Measurements from ENCODE around the gene ULBP2.

GRCh38 chr6:149948011-149948410 lies 6.2 kb downstream of the ULBP2 start:
- TF ChIP-seq ZFP30 (CRISPR knock-in tag; IDR thresholded peaks at IDR 0.05) (no peak), GLIS3 (CRISPR knock-in tag; IDR thresholded peaks at IDR 0.05) (no peak), ZNF8 (CRISPR knock-in tag; IDR thresholded peaks at IDR 0.05) (no peak), CREB5 (CRISPR knock-in tag; IDR thresholded peaks at IDR 0.05; ENCODE audit: low read depth) (no peak)

All from SK-N-SH treated with all-trans-retinoic acid at 6 μM for 48 hours (cell line).